Fibroblast of peridontal ligament (primary cell): ENCODE data around the gene CCDC85A.

Source experiments
- DNase-seq: peaks from one replicate; pipeline ENCODE4 v3.0.0-alpha.2; 2010; ENCODE audit errors: extremely low read depth

CCDC85A gene

GRCh38 chr2:56239030-56239429 lies 55.2 kb downstream of the CCDC85A start:
- DNase-seq = no peak

GRCh38 chr2:56239437-56239836 lies 55.6 kb downstream of the CCDC85A start:
- DNase-seq = peak; percentile 2

GRCh38 chr2:56240210-56240609 lies 56.4 kb downstream of the CCDC85A start:
- no peak for DNase-seq

DNA sequence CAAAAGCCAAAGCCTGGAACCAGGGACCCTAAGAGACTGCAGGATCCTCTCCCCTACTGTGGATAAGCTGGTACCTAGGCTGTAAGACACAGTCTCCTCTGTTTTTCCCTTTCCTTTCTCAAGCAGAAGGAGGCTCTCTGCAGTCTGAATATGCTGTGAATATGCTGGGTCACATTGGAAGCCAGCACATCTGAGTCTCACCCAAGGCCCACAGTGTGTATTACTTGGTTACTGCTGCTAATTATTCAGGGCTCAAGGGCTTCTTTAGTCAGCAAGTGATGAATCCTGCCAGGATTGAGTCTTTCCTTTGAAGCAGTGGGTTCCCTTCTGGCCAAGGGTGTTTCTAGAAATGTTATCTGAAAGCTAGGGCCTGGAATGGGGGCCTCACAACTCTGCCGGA lies 60.7 kb downstream of the CCDC85A start:
- no peak for DNase-seq

- no peak for DNase-seq
Measured at GRCh38 chr2:56244911-56245530, 61.2 kb downstream of the CCDC85A start.

GRCh38 chr2:56248965-56249742 lies 65.4 kb downstream of the CCDC85A start:
- DNase-seq = no peak

DNA sequence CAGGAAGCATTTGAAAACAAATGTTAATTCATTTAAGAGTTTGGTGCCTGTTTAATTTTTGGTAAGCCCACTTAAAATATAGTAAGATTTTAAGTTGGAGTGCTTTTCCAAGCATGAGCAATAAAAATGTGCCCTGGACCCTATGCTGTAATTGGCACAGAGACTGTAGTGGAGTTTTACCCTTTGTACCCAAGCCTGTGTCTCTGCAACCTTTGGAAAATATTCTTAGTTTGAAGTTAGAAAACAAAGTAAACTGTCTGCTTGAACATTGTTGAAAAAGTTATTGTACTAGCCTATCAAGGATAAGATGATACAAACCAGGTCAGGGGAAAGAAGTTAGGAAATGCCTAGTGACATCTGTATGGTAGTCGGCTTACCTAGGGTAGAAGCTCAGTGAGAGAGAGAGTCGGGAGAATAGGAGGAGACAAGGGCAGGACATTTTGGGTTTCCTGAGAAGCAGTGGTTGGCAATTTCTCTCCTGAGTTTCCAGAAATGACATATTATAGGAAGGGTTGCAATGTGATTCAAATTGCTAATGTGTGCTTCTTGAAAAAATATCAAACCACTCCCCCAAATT lies 66.5 kb downstream of the CCDC85A start:
- no peak for DNase-seq

GRCh38 chr2:56260415-56260814 lies 76.6 kb downstream of the CCDC85A start:
- no peak for DNase-seq

- no peak for DNase-seq
Measured at GRCh38 chr2:56262241-56262640, 78.5 kb downstream of the CCDC85A start.

- DNase-seq = no peak
Measured at GRCh38 chr2:56263876-56264275, 80.1 kb downstream of the CCDC85A start.

- DNase-seq = no peak
Measured at GRCh38 chr2:56266761-56267414, 83.1 kb downstream of the CCDC85A start.

DNA sequence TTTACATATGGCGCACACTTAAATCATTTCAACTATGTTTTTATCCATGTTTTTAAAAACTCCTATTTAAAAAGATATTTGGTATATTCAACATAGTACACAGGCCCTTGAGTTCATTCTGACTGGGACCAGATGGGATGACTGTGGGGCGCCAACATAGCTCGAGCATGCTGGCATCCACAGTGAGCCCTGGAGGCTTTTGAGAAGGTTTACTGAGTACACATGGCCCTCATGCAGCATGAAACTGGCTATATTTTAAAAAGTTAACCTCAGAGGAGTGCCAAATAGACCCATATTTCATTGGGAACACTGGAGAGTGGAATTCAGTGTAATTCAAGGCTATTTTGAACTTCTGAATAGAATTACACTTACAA lies 83.6 kb downstream of the CCDC85A start:
- DNase-seq = no peak

- no peak for DNase-seq
Measured at GRCh38 chr2:56268856-56269255, 85.1 kb downstream of the CCDC85A start.

DNA sequence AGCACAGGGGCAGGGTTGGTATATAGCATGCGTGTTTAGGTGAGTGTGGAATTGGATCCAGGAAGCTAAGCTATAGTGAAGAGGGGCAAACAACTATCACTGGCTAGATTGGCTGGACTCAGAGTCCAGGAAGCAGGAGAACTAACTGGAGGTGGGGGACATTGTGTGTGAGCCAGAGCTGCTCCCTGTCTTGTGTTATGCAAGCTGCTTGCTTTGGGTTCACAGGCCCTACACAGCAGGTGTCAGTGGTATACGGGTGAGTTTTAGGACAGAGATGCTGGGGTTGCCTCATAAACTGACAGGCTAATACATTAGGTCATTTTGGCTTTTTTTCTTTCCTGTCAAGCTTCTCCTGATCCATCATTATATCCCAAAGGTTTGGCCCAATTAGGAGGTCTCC lies 87.5 kb downstream of the CCDC85A start:
- DNase-seq = no peak

- no peak for DNase-seq
Measured at GRCh38 chr2:56285224-56285623, 101.4 kb downstream of the CCDC85A start.

- no peak for DNase-seq
Measured at GRCh38 chr2:56286936-56287335, 103.1 kb downstream of the CCDC85A start.

DNA sequence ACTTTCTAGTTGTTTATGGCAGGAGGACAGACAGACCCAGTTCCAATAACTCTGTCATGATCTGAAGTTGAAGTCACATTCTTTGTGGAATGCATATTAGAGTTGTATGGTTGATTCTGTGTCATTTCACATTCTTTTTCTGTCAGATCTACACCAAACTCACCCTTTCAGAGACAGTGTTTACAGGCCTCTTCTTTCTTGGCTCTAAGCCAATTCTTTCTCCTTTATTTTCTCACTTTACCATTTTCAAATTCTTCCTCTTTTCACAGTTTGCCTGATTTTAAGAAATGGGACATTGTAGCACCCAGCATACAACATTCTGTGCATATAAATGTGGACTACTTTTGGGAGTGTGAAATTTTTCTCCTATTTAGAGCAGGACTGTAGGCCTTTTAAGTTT lies 103.7 kb downstream of the CCDC85A start:
- no peak for DNase-seq

- no peak for DNase-seq
Measured at GRCh38 chr2:56287974-56288373, 104.2 kb downstream of the CCDC85A start.

DNA sequence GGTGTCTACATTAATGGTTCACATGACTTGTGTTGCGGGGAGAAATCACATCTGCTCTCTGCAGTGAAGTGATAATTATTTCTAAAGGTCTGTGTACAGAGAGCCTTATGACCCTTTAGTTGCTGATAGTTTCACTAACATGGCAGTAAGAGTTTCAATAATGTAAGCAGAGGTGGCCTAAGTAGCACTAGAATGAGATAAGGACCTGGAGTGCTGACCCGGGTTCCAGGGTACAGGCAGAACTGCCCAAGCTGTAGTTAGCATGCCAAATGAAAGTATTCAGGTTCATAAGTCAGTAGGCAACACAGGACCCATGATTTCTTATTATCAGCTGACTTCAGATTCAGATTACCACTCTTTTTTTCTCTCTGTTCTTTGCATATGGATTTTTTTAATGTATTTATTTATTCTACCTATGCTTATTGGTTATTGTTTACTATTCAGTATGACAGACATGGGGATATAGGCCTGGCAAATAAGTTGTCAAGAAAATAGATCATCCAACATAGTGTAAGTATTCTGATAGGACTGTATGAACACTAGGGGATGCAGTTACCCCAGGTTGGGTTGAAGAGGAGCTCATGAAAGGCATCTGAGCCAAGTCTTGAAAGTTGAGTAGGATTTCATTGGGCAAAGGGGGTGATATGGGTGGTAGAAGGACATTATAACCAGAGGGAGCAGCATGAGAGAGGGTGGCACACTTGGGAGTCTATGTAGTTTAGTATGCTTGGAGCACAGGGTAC lies 105.2 kb downstream of the CCDC85A start:
- DNase-seq = no peak

DNA sequence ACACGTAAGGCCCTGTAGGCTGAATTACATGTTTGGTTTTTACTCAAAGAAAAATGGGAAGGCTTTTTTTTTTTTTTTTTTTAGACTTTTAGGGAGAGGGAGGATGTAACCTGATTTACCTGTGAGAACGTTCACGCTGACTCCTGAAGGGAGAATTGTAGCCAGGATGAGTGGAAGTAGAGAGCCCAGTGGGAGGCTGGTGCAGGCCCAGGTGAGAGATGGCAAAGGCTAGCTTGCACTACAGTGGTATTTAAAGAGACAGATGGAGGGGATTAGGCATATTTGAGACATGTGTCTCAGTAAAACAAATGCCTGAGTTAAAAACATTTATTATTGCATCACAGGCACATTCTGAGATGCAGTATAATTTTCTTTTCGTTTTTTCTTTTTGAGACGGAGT lies 107.9 kb downstream of the CCDC85A start:
- DNase-seq = no peak

DNA sequence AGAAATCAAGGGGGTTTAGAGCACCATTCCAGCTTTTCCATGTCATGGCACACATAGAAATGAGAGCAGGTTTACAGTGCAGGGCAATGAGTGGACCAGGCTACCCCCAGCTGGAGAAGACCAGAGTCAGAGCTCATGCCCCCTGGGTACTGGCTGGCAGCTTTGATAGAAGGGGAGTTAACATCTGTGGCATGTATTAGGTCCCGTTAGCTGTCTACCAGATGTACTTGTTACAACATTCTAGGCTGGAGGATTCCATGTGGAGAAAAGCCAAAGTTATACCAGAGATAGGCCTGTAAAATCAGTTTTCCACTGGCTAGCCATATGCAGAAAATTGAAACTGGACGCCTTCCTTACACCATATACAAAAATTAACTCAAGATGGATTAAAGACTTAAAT lies 109.2 kb downstream of the CCDC85A start:
- no peak for DNase-seq

DNA sequence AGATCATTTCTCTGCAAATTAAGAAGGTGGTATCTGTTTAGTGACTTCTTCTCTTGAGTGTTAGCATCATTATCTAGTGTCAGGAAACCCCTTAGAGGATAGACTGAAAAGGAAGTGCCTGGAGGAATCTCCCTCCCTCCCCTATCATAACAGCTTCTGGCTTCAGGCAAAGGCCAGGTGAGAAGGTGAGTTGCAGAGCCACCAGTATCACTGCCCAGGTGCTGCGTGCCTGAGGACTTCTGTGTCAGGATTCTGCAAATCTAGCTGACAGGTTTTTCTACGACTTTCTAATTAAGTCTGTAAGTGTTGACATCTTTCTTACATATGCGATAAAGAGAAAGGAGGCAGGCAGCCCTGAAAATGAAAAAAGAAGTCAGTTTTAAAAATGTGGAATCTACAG lies 111.9 kb downstream of the CCDC85A start:
- DNase-seq = no peak
